Measurements from ENCODE around the gene AUNIP. TPM values are rescaled to one million over a fixed set of nuclear protein-coding genes. Genes with fewer than 3 reads are reported as not detected.

AUNIP gene
- total and polyA plus RNA-seq, 2 donors (not counting 3 experiments of a cell fraction or from before 2014, with no cell fraction given), result 1.8 to 4.5 TPM

DNA sequence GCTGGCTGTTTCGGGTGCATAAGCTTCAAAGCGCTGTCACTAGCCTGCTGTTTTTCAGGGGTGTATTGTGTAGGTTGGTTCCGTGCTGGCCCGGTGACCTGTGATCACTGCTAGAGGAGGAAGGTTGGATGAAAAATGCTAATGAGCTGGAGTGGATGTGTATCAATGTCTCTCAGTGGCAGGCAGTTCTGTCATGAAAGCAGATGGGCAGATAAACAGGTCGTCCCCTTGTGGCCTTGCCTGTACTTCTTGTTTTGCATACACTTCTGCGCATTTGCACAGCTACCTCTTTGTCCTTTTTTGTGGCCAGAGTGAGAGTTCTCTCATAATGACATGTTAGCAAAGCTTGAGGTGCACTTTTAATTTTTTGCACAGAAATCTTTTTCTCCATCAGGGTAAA, 56.3 kb downstream of the AUNIP start:
- H3K9ac ChIP-seq (replicated peaks; ENCODE audit: extremely low read depth, insufficient read depth, low read length), result no peak overlapping the region
- BruUV-seq (replicated peaks), result TSS peak; percentile 20
- TF ChIP-seq, protein P1, sequence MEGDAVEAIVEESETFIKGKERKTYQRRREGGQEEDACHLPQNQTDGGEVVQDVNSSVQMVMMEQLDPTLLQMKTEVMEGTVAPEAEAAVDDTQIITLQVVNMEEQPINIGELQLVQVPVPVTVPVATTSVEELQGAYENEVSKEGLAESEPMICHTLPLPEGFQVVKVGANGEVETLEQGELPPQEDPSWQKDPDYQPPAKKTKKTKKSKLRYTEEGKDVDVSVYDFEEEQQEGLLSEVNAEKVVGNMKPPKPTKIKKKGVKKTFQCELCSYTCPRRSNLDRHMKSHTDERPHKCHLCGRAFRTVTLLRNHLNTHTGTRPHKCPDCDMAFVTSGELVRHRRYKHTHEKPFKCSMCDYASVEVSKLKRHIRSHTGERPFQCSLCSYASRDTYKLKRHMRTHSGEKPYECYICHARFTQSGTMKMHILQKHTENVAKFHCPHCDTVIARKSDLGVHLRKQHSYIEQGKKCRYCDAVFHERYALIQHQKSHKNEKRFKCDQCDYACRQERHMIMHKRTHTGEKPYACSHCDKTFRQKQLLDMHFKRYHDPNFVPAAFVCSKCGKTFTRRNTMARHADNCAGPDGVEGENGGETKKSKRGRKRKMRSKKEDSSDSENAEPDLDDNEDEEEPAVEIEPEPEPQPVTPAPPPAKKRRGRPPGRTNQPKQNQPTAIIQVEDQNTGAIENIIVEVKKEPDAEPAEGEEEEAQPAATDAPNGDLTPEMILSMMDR (IDR thresholded peaks at IDR 0.05; ENCODE audit: extremely low read depth in 1 of 2, insufficient read depth in 1 of 2, low read depth in 1 of 2, low read length in 2 of 2), result no peak
- TF ChIP-seq EZH2 (IDR thresholded peaks at IDR 0.05; ENCODE audit: borderline replicate concordance, low read depth, low read length, severe bottlenecking) (no peak), MYC (IDR thresholded peaks at IDR 0.05; ENCODE audit: low read depth, low read length) (no peak), GATA2 (IDR thresholded peaks at IDR 0.05; ENCODE audit: insufficient read depth, insufficient read length, low read depth, low read length) (no peak), MAX (IDR thresholded peaks at IDR 0.05; ENCODE audit: insufficient read depth, insufficient read length) (no peak), POLR2A (IDR thresholded peaks at IDR 0.05; ENCODE audit: low read depth, low read length) (no peak), POLR2AphosphoS5 (IDR thresholded peaks at IDR 0.05; ENCODE audit: insufficient read depth, low read depth, low read length) (no peak), FOS (IDR thresholded peaks at IDR 0.05; ENCODE audit: borderline replicate concordance, insufficient read depth, low read length) (no peak), JUN (IDR thresholded peaks at IDR 0.05; ENCODE audit: borderline replicate concordance, insufficient read depth, insufficient read length, low read depth) (no peak)
- no peak overlapping the region for H2AFZ ChIP-seq (ENCODE audit: low read depth, low read length)
- dilution Hi-C loops (cut with MboI; ENCODE audit: extremely low pct_ligation_motif_present, low sequenced_read_pairs), result no loop called here
- H3K79me2 ChIP-seq (ENCODE audit: control insufficient read depth, insufficient read depth, low read length), result peaks cover 20% of the 10 kb centered on the region
- CTCF ChIA-PET, result interaction anchor here (1.1 to 1.4 kb wide), 3 partner anchors 184 to 230 kb away, joined by 4 read pairs; no protein-coding TSS in a partner anchor
- POLR2A ChIA-PET, result interaction anchor here (1.3 kb wide), 1 partner anchor 555 kb away, joined by 4 read pairs; the partner anchor contains the start of gene RSRP1
- intact Hi-C loops (cut with micrococcal nuclease), result loop anchor here (10.0 kb wide), 2 partner anchors 368 to 568 kb away; partner anchors contain the start of genes MACO1 and SYF2
- H3K27ac ChIP-seq (ENCODE audit: insufficient read depth, low read depth, low read length), result no peak overlapping the region
- no peaks in the 10 kb centered on the region for H3K9me1 ChIP-seq (replicated peaks; ENCODE audit: control insufficient read depth, extremely low read depth, insufficient read depth, low read length)
- FAIRE-seq (no peak), DNase-seq (ENCODE audit: low read depth, low spot score) (no peak)
- no peaks in the 10 kb centered on the region for H3K9me3 ChIP-seq (replicated peaks; ENCODE audit: control insufficient read depth, insufficient read depth, low read length)
- H3K4me1 ChIP-seq (ENCODE audit: control insufficient read depth, extremely low read depth, insufficient read depth, low read length), result peaks cover 43% of the 10 kb centered on the region
- peaks cover 3 to 7% of the 10 kb centered on the region in 2 experiments for H3K36me3 ChIP-seq (ENCODE audit: control insufficient read depth in 2 of 2, extremely low read depth in 1 of 2, insufficient read depth in 2 of 2, low read length in 2 of 2)
- no peak overlapping the region for H3K4me2 ChIP-seq (ENCODE audit: insufficient read depth, low read length)
- H3K27me3 ChIP-seq (ENCODE audit: control insufficient read depth in 2 of 2, insufficient read depth in 2 of 2, low read length in 2 of 2), result no peaks in the 10 kb centered on the region
- H4K20me1 ChIP-seq (replicated peaks; ENCODE audit: control insufficient read depth, extremely low read depth, insufficient read depth, low read length), result no peaks in the 10 kb centered on the region
- H3K4me3 ChIP-seq (replicated peaks in 1 of 3; ENCODE audit: insufficient read depth in 1 of 3, low read depth in 1 of 3, low read length in 3 of 3), result no peak overlapping the region
